Occipital lobe (tissue), 2 donors: ENCODE measurements around the gene PDZRN4. TPM values are rescaled to one million over a fixed set of nuclear protein-coding genes. Genes with fewer than 3 reads are reported as not detected.
"Not testable (repeated sequence)": the region's sequence is repeated elsewhere in the genome, so short reads cannot be mapped to it uniquely, and the experiment has no call there.

Experiments
- DNase-seq: peaks from one replicate; lab custom pipeline; 2025; lab: John Stamatoyannopoulos, UW
- total RNA-seq: library from RNA; depleted of rRNA; stranded (reverse); fragments of >200 nt; gene quantifications from one replicate; pipeline ENCODE4 v1.2.3, GENCODE V29; 2014

Gene PDZRN4
- total RNA-seq, 1 donor from 2014 or later = 48.7 TPM

- no peak for DNase-seq
Measured at GRCh38 chr12:41556176-41556575, 368.1 kb downstream of the PDZRN4 start.

DNA sequence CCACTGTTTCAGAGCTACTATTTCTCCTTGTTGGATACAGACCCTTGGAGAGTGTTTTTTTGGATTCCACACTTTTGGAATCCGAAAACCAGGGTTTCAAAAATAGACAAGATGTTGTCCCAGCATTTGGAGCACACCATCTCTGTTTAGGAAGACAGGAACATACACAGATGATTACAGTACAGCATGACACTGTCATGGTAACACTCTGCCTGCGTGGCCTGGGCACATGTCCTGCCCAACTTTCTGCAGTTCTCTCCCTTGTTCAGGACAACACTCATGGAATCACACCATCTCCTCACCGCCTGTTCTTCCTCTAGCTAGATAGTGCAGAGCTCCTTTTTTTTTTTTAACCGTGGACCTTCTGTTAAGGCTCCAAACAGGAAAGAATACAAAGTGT, 369.2 kb downstream of the PDZRN4 start:
- no peak for DNase-seq

DNA sequence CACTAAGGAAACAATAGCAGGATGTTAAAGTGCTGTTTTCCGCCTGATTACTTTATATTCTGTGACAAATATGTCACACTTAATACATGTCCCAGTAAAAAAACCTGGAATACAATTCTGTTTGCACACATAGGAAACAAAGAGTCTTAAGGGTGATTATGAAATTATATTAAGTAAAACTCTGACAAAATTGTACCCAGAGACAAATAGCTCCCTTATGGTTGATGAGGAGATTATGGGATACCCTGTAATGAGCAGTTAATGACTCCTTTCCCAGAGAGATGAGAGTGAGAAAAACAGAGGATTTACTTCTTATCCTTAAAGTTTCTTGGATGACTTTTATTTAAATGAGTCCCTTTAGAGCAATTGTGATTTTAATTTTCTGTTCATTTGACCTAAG, 370.6 kb downstream of the PDZRN4 start:
- DNase-seq = no peak

DNA sequence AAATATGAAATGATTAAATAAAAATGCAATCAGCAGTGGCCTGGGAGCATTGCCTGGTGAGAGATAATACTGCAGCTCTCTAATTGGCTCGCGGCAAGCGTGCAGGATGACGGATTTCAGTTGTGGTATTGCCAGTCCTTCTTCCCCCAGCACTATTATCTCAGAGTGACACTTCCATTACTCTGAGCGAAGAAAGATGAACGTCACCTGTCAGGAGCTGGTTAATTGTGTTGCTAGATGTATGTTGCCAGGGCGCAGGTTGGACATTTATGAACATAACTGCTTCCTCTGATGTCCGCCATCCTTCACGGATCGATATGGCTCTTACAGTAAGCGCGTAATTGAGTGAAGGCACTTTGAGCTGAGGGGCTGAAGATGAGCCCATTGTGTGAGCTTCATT, 374.9 kb downstream of the PDZRN4 start:
- DNase-seq = no peak

- no peak for DNase-seq
Measured at GRCh38 chr12:41564816-41565215, 376.7 kb downstream of the PDZRN4 start.

GRCh38 chr12:41566703-41567102, 378.6 kb downstream of the PDZRN4 start:
- no peak for DNase-seq

DNA sequence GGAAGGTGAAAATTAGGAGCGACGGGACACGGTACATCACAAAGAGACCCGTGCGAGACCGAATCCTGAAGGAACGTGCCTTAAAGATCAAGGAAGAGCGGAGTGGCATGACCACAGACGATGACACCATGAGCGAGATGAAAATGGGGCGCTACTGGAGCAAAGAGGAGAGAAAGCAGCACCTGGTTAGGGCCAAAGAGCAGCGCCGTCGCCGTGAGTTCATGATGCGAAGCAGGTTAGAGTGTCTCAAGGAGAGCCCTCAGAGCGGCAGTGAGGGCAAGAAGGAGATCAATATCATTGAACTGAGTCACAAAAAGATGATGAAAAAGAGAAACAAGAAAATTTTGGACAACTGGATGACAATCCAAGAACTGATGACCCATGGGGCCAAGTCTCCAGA, 385.3 kb downstream of the PDZRN4 start:
- no peak for DNase-seq

GRCh38 chr12:41576925-41577324, 388.8 kb downstream of the PDZRN4 start:
- DNase-seq = no peak

DNA sequence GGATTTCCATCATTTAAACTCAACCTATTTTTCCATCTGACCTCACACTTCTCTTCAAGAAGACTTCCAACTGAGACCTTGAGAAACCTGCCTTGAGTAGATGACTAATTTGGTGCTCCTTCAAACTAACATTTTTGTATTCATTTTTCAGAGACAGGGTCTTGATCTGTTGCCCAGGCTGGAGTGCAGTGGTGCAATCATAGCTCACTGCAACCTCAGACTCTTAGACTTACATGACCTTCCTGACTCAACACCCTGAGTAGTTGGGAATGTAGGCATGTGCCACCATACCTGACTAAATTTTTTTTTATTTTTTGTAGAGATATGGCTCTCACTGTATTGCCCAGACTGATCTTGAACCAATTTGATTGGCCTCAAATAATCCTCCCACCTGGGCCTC, 389.9 kb downstream of the PDZRN4 start:
- DNase-seq = no peak

DNA sequence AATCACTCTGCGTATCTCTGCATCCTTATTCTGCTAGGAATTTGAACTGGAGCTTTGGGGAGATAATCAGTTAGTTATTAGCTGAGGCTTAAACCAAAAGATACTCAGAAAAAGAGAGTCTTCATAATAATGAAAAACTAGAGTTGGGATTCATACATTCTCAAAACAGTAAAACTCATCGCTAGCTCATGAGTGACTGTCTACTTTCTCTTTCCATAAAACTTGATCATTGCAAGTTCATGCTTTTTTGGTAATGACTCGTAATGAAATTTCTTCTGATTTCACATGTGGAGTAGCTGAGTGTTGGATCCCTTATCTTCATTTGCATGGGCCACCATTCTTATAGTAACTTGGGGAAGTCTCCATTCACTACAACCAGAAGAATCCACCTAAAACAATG, 397.7 kb downstream of the PDZRN4 start:
- no peak for DNase-seq

- DNase-seq = no peak
Measured at GRCh38 chr12:41587574-41587973, 399.5 kb downstream of the PDZRN4 start.

DNA sequence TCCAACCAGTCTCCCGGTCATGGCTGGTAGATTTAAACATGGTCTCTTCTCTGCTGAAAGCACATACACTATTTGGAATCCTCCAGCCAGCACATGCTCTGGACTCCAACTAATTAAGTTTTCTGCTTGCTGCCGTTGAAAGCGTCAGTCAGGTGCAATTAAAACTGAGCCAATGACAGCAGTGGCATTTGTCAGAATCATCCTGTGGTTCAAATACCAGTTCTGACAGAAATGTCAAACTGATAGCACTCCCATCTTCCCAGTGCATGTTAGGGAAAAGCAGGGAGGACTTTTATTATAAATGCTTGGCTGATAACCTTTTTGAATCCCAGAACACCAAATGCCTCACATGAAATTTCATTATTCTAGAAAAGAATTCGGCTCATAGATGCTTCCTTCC, 401.8 kb downstream of the PDZRN4 start:
- no peak for DNase-seq

- DNase-seq = no peak
Measured at GRCh38 chr12:41596190-41596589, 408.1 kb downstream of the PDZRN4 start.

- DNase-seq = no peak
Measured at GRCh38 chr12:41604830-41605229, 416.7 kb downstream of the PDZRN4 start.

- DNase-seq = peak; percentile 13
Measured at GRCh38 chr12:41605545-41606305, 417.6 kb downstream of the PDZRN4 start.

DNA sequence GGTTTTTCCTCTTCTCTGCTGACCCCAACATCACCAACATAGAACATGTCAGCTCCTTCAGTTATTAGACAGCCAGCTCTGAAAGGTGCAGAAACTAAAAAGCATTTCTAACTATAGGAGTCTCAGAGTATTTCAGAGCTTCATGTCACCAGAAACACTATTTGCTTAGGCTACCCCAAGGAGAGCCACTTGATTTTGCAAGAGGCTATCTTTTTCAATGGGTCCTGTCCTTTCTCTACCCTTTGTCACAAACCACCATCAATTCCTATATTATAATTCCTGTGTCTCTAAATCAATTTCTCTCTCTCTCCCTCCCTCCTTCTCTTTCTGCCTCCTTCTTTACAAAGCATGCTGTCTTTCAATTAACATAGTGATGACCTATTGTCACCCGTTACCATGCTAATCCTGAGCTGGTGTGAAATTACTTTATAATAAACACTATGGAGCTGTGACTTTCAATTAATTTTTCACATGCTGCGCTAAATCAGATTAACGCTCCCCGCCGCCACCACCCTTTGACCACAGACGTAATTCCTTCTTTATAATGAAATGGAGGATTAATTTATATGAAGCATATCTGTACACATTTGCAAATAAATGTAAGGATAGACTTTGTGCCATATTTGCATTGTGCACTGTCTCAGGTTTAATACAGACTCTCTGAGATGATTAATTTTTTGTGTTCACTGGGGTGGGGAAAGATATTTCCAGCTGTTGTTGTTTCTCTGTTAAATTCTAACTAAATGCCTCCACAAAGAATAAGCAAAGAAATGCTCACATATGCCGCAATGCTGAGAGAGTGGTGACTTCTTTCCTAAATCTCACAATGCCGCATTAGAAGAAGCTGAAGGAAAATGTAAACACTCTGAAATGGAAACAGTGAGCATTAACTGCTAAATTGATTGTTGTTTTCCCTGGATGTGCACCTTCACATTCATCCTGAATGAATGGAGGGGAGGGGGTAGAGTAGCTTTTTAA, 418.6 kb downstream of the PDZRN4 start:
- DNase-seq = no peak

GRCh38 chr12:41612892-41613557, 424.9 kb downstream of the PDZRN4 start:
- no peak for DNase-seq

DNA sequence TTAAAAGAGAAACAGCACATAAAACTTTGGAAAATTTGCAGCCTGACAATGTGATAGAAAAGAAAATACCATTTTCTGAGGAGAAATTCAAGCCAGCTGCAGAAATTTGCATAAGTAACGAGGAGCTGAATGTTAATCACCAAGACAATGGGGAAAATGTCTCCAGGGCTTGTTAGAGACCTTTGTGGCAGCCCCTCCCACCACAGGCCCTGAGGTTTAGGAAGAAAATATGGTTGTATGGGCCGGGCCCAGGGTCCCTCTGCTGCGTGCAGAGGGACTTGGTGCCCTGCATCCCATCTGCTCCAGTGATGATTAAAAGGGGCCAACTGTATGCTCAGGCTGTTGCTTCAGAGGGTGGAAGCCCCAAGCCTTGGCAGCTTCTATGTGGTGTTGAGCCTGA, 427.1 kb downstream of the PDZRN4 start:
- not testable (repeated sequence) for DNase-seq

- DNase-seq = no peak
Measured at GRCh38 chr12:41619705-41620104, 431.6 kb downstream of the PDZRN4 start.

DNA sequence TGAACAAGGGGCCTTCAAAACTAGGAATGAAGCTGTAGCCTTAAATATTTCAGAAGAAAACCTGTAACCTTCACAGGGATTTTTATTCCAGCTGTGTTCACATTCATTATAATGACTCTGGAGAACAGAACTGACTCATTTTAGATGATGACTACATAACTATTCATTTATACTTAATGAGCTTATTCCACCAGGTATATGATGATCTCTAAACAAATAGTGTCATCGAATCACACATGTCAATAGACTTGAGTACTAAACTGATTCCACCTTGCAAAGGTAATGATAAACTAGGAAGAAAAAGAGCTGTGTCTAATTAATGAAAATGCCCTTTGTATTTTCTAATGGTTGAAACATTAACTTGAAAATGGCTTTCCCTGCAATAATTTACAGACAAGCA, 433.2 kb downstream of the PDZRN4 start:
- no peak for DNase-seq
